HepG2 (cell line): ENCODE data around the gene GBA2. TPM values are rescaled to one million over a fixed set of nuclear protein-coding genes. Genes with fewer than 3 reads are reported as not detected.

Experiments
- ATAC-seq: fragments of 200-7000 bp; cut with Tn5 transposase; 3 replicates; pipeline ENCODE4 v1.9.1; 2020; ENCODE audit warnings: mild to moderate bottlenecking, moderate library complexity
- Bru-seq: library from RNA; stranded (reverse); fragments of 400-500 nt; gene quantifications from one replicate; lab custom pipeline; 2021; lab: Mats Ljungman, UMichigan
- BruChase-seq, 2 experiments: library from RNA; stranded (reverse); fragments of 400-500 nt; gene quantifications; one replicate each; lab custom pipeline; 2021; lab: Mats Ljungman, UMichigan
- BruUV-seq: library from RNA; stranded (reverse); fragments of 400-500 nt; replicated peaks from 2 replicates; lab custom pipeline; 2021; lab: Mats Ljungman, UMichigan
- CTCF ChIA-PET: fragments of 300-600 bp; formaldehyde crosslinking; extraction: SDS; loops from one replicate; lab custom pipeline; 2021; ENCODE audit warnings: low total read pairs, inconsistent platforms, low intra/inter-chr PET ratio; lab: Yijun Ruan, JAX
- POLR2A ChIA-PET: fragments of 350-600 bp; sonication (Branson Sonifier 250); formaldehyde crosslinking; loops from one replicate; lab custom pipeline; 2020; ENCODE audit warnings: antibody characterized with exemption, inconsistent platforms; lab: Yijun Ruan, JAX
- DNase-seq: peaks from one replicate; pipeline ENCODE4 v3.0.0-alpha.2; 2015; ENCODE audit warnings: low spot score
- FAIRE-seq: peaks from 3 replicates; lab custom pipeline; 2011; peaks lifted over from hg19 to GRCh38; lab: Jason Lieb, UNC
- H2AFZ ChIP-seq: one replicate; pipeline ENCODE4 v1.6.1; 2011; ENCODE audit warnings: low read length, inconsistent platforms
- H3K27ac ChIP-seq: fragments of 300-600 bp; 3 replicates; pipeline ENCODE4 v1.8.0; 2011; ENCODE audit warnings: mixed run types, mild to moderate bottlenecking, mixed read lengths, low read length, inconsistent platforms; ENCODE audit not compliant: insufficient read depth; ENCODE audit errors: extremely low read length
- H3K27me3 ChIP-seq, 2 experiments: fragments of 200-600 bp in 1 of 2; 2 replicates in 1 of 2; 3 replicates in 1 of 2; pipeline versions ENCODE4 v1.6.0 to v1.8.0; 2011; ENCODE audit warnings: low read length in 2 of 2, mild to moderate bottlenecking in 2 of 2, moderate library complexity in 2 of 2, inconsistent platforms in 1 of 2; ENCODE audit not compliant: insufficient read depth in 2 of 2, control insufficient read depth in 1 of 2
- H3K36me3 ChIP-seq, 2 experiments: fragments of 200-600 bp in 1 of 2; replicated peaks in 1 of 2; 2 replicates in 1 of 2; 3 replicates in 1 of 2; pipeline versions ENCODE4 v1.5.1 to v1.8.0; 2011; ENCODE audit warnings: low read length in 2 of 2, inconsistent platforms in 1 of 2; ENCODE audit not compliant: insufficient read depth in 2 of 2, control insufficient read depth in 1 of 2
- H3K4me1 ChIP-seq: 2 replicates; pipeline ENCODE4 v1.5.1; 2012; ENCODE audit warnings: low read length, inconsistent platforms; ENCODE audit not compliant: insufficient read depth
- H3K4me2 ChIP-seq: 2 replicates; pipeline ENCODE4 v1.6.0; 2011; ENCODE audit warnings: low read depth, low read length, inconsistent platforms
- H3K4me3 ChIP-seq, 3 experiments: fragments of 200-600 bp in 1 of 3; sonication (generic), shearing (Covaris generic) in 1 of 3; replicated peaks in 1 of 3; 2 replicates each; pipeline ENCODE4 v1.5.1; 2011 to 2016; ENCODE audit warnings: low read length in 3 of 3, inconsistent platforms in 2 of 3, low read depth in 2 of 3, mild to moderate bottlenecking in 2 of 3, control low read depth in 1 of 3, mixed read lengths in 1 of 3; ENCODE audit not compliant: insufficient read depth in 1 of 3
- H3K79me2 ChIP-seq: one replicate; pipeline ENCODE4 v1.6.1; 2011; ENCODE audit warnings: low read length, inconsistent platforms; ENCODE audit not compliant: insufficient read depth
- H3K9ac ChIP-seq: 2 replicates; pipeline ENCODE4 v1.6.0; 2011; ENCODE audit warnings: mild to moderate bottlenecking, low read depth, low read length, inconsistent platforms; ENCODE audit not compliant: insufficient read depth
- H3K9me3 ChIP-seq: 2 replicates; pipeline ENCODE4 v1.5.1; 2012; ENCODE audit warnings: mild to moderate bottlenecking, low read length
- H4K20me1 ChIP-seq: 2 replicates; pipeline ENCODE4 v1.6.0; 2011; ENCODE audit warnings: inconsistent platforms, mild to moderate bottlenecking, low read length, moderate library complexity; ENCODE audit not compliant: insufficient read depth
- ELF1 ChIP-seq: sonication (generic); formaldehyde crosslinking; IDR thresholded peaks from 2 replicates; pipeline ENCODE4 v1.4.0; 2020; ENCODE audit warnings: missing genetic modification reagents
- GABPB1 ChIP-seq: IDR thresholded peaks from 2 replicates; pipeline ENCODE4 v1.6.1; 2016; ENCODE audit warnings: mild to moderate bottlenecking, missing genetic modification reagents, moderate library complexity, missing compliant biosample characterization
- NR3C1 ChIP-seq: sonication (generic); formaldehyde crosslinking; IDR thresholded peaks from 2 replicates; pipeline ENCODE4 v1.4.0; 2020; ENCODE audit warnings: missing genetic modification reagents
- POLR2G ChIP-seq: fragments of 200-400 bp; formaldehyde crosslinking; IDR thresholded peaks from 2 replicates; pipeline ENCODE4 v1.6.1; 2018; ENCODE audit warnings: mild to moderate bottlenecking, low read depth, low read length, moderate library complexity
- SALL2 ChIP-seq: sonication (generic); formaldehyde crosslinking; IDR thresholded peaks from 2 replicates; pipeline ENCODE4 v1.8.1; 2023; ENCODE audit warnings: mild to moderate bottlenecking, missing genetic modification reagents, inconsistent platforms
- ZFP37 ChIP-seq: sonication (generic); formaldehyde crosslinking; IDR thresholded peaks from 2 replicates; pipeline ENCODE4 v1.4.0; 2020; ENCODE audit warnings: missing genetic modification reagents, borderline replicate concordance
- ZNF619 ChIP-seq: sonication (generic); formaldehyde crosslinking; IDR thresholded peaks from 2 replicates; pipeline ENCODE4 v1.4.0; 2020; ENCODE audit warnings: mild to moderate bottlenecking, missing genetic modification reagents
- ZSCAN21 ChIP-seq: sonication (generic); formaldehyde crosslinking; IDR thresholded peaks from 2 replicates; pipeline ENCODE4 v1.8.0; 2022; ENCODE audit warnings: mild to moderate bottlenecking, missing genetic modification reagents, moderate library complexity, borderline replicate concordance
- whole genome bisulfite sequencing: methylation state at CpG from one replicate; pipeline ENCODE4 v1.1.6; 2017; ENCODE audit warnings: low lambda C conversion rate; 5-methylcytosine and 5-hydroxymethylcytosine counted together
- in situ Hi-C: cut with HindIII; loops from 2 replicates; pipeline ENCODE4 v1.10.0; 2017; ENCODE audit warnings: low pct_unique_long_range_greater_than_20kb; ENCODE audit not compliant: extremely low pct_ligation_motif_present
- intact Hi-C: fragments of 100-400 bp; cut with micrococcal nuclease; formaldehyde crosslinking; loops from one replicate; pipeline ENCODE4 v1.10.0; 2022; ENCODE audit not compliant: unreplicated experiment
- long read RNA-seq, 2 experiments: library from RNA in 1 of 2; library from polyadenylated mRNA in 1 of 2; stranded (forward) in 1 of 2; unstranded in 1 of 2; transcript quantifications; one replicate each; pipeline ENCODE4 v2.0.0, GENCODE V29; 2019 to 2022
- polyA minus RNA-seq, 3 experiments: library from RNA; depleted of rRNA, polyadenylated mRNA; stranded (reverse); fragments of >200 nt; gene quantifications; 2 replicates each; pipeline ENCODE4 v1.2.3, GENCODE V29; 2011; ENCODE audit warnings: low replicate concordance in 1 of 3
- polyA plus RNA-seq, 8 experiments: library from polyadenylated mRNA; depleted of rRNA in 3 of 8; stranded (reverse) in 7 of 8; unstranded in 1 of 8; fragments of >200 nt; fragmentation: Illumina TruSeq in 4 of 8; extraction: Trizol in 4 of 8; gene quantifications; 2 replicates each; pipeline versions ENCODE4 v1.2.1 to v1.2.3, GENCODE V29; 2011 to 2016; ENCODE audit warnings: low read depth in 4 of 8, missing spikeins in 1 of 8, mixed read lengths in 1 of 8; ENCODE audit not compliant: insufficient read depth in 1 of 8
- total RNA-seq, 5 experiments: library from RNA; depleted of rRNA; stranded (reverse); fragments of >200 nt; fragmentation: Illumina TruSeq; extraction: Trizol; gene quantifications; 2 replicates each; pipeline ENCODE4 v1.2.3, GENCODE V29; 2016; ENCODE audit warnings: low read depth in 1 of 5
- TF ChIP-seq, protein P1 (sequence below): sonication (generic); formaldehyde crosslinking; IDR thresholded peaks from 2 replicates; pipeline ENCODE4 v1.5.0; 2020; ENCODE audit warnings: mild to moderate bottlenecking, missing genetic modification reagents, borderline replicate concordance

The GBA2 gene
- total RNA-seq (2016; rRNA removed; fragmentation: Illumina TruSeq; extraction: Trizol) (24.4 and 37.5 TPM in 2 replicates), polyA plus RNA-seq (2011; rRNA removed) (86.1 and 96.9 TPM in 2 replicates), polyA minus RNA-seq (2011; rRNA and poly(A)+ RNA removed; ENCODE audit: low replicate concordance) (62.6 and 136 TPM in 2 replicates), Bru-seq, nascent RNA (percentile 87 among the genes with signal in this experiment), BruChase-seq, experiment 1, labeled RNA remaining after a 6-hour chase (percentile 93 among the genes with signal in this experiment), BruChase-seq, experiment 2, labeled RNA remaining after a 2-hour chase (percentile 92 among the genes with signal in this experiment)
- total RNA-seq (2016; cell fraction: cytosol; rRNA removed; fragmentation: Illumina TruSeq; extraction: Trizol; ENCODE audit: low read depth): 11.1 and 11.7 TPM in 2 replicates
- total RNA-seq (2016; cell fraction: insoluble cytoplasmic fraction; rRNA removed; fragmentation: Illumina TruSeq; extraction: Trizol): 21.2 and 40.4 TPM in 2 replicates
- total RNA-seq (2016; cell fraction: membrane; rRNA removed; fragmentation: Illumina TruSeq; extraction: Trizol): 27.6 and 27.8 TPM in 2 replicates
- 70.2 and 71.7 TPM in 2 replicates for total RNA-seq (2016; cell fraction: nucleus; rRNA removed; fragmentation: Illumina TruSeq; extraction: Trizol)
- polyA plus RNA-seq (2011; cell fraction: cytosol; rRNA removed): 54.1 and 58.1 TPM in 2 replicates
- polyA plus RNA-seq (2011; cell fraction: nucleus; rRNA removed): 385 and 395 TPM in 2 replicates
- 50.0 and 65.4 TPM in 2 replicates for polyA plus RNA-seq (2012)
- 10.5 and 11.2 TPM in 2 replicates for polyA plus RNA-seq (2016; cell fraction: cytosol; fragmentation: Illumina TruSeq; extraction: Trizol; ENCODE audit: low read depth)
- polyA plus RNA-seq (2016; cell fraction: insoluble cytoplasmic fraction; fragmentation: Illumina TruSeq; extraction: Trizol; ENCODE audit: low read depth): 21.6 and 24.7 TPM in 2 replicates
- 23.2 and 23.4 TPM in 2 replicates for polyA plus RNA-seq (2016; cell fraction: membrane; fragmentation: Illumina TruSeq; extraction: Trizol; ENCODE audit: low read depth)
- 145 and 166 TPM in 2 replicates for polyA plus RNA-seq (2016; cell fraction: nucleus; fragmentation: Illumina TruSeq; extraction: Trizol; ENCODE audit: insufficient read depth, low read depth)
- polyA minus RNA-seq (2011; cell fraction: cytosol; rRNA and poly(A)+ RNA removed): 24.7 and 24.9 TPM in 2 replicates
- 155 and 168 TPM in 2 replicates for polyA minus RNA-seq (2011; cell fraction: nucleus; rRNA and poly(A)+ RNA removed)
- long read RNA-seq, experiment 1, partial matches to known transcripts: 4 of 8 reads
- long read RNA-seq, experiment 1, other reads (novel, unspliced or antisense): 3 of 8 reads
- long read RNA-seq, experiment 2, transcript GBA2-203 (17 exons, 3,611 nt): major isoform, 27 of 83 reads
- long read RNA-seq, experiment 2, partial matches to known transcripts: 21 of 83 reads
- long read RNA-seq, experiment 2, other reads (novel, unspliced or antisense): 33 of 83 reads

DNA sequence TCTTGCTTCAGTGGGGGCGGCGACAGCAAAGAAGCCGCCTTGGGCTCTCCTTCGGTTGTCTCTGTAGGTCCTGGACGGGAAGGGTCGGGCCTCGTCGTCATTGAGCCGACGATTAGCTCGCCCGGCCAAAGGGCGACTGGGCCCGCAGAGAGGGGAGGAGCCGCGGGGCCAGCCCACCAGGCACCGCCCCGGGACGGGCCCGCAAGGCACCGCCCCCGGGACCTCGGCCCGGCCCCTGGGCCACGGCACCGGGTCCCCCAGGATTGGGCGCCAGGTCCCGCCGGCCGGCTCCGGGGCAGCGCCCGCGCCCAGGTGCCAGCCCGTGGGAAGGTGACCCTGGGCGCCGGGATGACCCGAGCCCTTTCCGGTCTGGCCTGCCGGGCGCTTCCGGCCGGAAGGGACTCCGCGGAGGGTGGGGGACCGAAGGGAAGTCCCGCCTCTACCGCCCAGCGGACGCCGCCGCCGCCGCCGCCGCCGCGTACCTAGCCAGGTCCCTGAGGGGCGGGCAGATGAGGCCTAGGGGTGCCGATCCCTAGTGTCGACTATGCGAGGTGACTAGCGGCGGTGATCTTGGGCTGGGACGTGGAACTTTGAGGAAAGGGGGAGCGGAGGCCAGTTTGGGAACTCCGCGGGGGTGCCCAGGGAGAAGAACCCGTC lies at the start of gene GBA2, which contains the start of gene RGP1:
GBA2 (minus strand) TSS at position 371 of the 657 bp plus-strand sequence. CDS start 524 bp downstream, outside the sequence.
RGP1 (plus strand) TSS at position 430 of the 657 bp plus-strand sequence. CDS start 469 bp downstream, outside the sequence.
- DNase-seq: peak; percentile 77
- H3K36me3 ChIP-seq: peaks cover 16 to 39% of the 10 kb centered on the region in 2 experiments
- ATAC-seq: peak; percentile 90
- intact Hi-C loops (loop anchor here (1.0 to 2.0 kb wide), 2 partner anchors 16 to 91 kb away; partner anchors contain the start of genes CCDC107, CREB3, RMRP and TLN1), in situ Hi-C loops (no loop called here)
- H3K4me1 ChIP-seq: peaks cover 42% of the 10 kb centered on the region
- no peak within 1 kb of the TSS for H2AFZ ChIP-seq
- no peaks in the 10 kb centered on the region; a peak in 2 of 5 replicates for H3K27me3 ChIP-seq
- H3K9ac ChIP-seq: peak within 1 kb of the TSS; percentile 94
- no peak for FAIRE-seq
- H3K79me2 ChIP-seq: peaks cover 46% of the 10 kb centered on the region
- peak within 1 kb of the TSS; percentile 95 to 99 (median 98) for H3K4me3 ChIP-seq
- POLR2A ChIA-PET: interaction anchor here (1.0 to 5.8 kb wide), 17 partner anchors 8 to 103 kb away, joined by 3 to 102 read pairs (median 9); partner anchors contain the start of genes ARHGEF39, CCDC107, CREB3 and HINT2
- peaks cover 39% of the 10 kb centered on the region for H4K20me1 ChIP-seq
- CTCF ChIA-PET: no interaction called here
- H3K27ac ChIP-seq: peak within 1 kb of the TSS; percentile 89
- WGBS: 2% methylated on average over 29 of the region's 69 CpGs
- BruUV-seq: no TSS peak
- peak within 1 kb of the TSS; percentile 94 for H3K4me2 ChIP-seq
- H3K9me3 ChIP-seq: no peaks in the 10 kb centered on the region
- TF ChIP-seq ZSCAN21 (CRISPR knock-in tag): peak; percentile 61; the same call in 1 of the 2 replicates
- peak; percentile 55; the same call in 1 of the 2 replicates for TF ChIP-seq ZFP37 (CRISPR knock-in tag)
- no peak for TF ChIP-seq NR3C1
- TF ChIP-seq POLR2G: peak; percentile 90
- TF ChIP-seq SALL2 (CRISPR knock-in tag): peak; percentile 11; the same call in 1 of the 2 replicates
- TF ChIP-seq, protein P1, sequence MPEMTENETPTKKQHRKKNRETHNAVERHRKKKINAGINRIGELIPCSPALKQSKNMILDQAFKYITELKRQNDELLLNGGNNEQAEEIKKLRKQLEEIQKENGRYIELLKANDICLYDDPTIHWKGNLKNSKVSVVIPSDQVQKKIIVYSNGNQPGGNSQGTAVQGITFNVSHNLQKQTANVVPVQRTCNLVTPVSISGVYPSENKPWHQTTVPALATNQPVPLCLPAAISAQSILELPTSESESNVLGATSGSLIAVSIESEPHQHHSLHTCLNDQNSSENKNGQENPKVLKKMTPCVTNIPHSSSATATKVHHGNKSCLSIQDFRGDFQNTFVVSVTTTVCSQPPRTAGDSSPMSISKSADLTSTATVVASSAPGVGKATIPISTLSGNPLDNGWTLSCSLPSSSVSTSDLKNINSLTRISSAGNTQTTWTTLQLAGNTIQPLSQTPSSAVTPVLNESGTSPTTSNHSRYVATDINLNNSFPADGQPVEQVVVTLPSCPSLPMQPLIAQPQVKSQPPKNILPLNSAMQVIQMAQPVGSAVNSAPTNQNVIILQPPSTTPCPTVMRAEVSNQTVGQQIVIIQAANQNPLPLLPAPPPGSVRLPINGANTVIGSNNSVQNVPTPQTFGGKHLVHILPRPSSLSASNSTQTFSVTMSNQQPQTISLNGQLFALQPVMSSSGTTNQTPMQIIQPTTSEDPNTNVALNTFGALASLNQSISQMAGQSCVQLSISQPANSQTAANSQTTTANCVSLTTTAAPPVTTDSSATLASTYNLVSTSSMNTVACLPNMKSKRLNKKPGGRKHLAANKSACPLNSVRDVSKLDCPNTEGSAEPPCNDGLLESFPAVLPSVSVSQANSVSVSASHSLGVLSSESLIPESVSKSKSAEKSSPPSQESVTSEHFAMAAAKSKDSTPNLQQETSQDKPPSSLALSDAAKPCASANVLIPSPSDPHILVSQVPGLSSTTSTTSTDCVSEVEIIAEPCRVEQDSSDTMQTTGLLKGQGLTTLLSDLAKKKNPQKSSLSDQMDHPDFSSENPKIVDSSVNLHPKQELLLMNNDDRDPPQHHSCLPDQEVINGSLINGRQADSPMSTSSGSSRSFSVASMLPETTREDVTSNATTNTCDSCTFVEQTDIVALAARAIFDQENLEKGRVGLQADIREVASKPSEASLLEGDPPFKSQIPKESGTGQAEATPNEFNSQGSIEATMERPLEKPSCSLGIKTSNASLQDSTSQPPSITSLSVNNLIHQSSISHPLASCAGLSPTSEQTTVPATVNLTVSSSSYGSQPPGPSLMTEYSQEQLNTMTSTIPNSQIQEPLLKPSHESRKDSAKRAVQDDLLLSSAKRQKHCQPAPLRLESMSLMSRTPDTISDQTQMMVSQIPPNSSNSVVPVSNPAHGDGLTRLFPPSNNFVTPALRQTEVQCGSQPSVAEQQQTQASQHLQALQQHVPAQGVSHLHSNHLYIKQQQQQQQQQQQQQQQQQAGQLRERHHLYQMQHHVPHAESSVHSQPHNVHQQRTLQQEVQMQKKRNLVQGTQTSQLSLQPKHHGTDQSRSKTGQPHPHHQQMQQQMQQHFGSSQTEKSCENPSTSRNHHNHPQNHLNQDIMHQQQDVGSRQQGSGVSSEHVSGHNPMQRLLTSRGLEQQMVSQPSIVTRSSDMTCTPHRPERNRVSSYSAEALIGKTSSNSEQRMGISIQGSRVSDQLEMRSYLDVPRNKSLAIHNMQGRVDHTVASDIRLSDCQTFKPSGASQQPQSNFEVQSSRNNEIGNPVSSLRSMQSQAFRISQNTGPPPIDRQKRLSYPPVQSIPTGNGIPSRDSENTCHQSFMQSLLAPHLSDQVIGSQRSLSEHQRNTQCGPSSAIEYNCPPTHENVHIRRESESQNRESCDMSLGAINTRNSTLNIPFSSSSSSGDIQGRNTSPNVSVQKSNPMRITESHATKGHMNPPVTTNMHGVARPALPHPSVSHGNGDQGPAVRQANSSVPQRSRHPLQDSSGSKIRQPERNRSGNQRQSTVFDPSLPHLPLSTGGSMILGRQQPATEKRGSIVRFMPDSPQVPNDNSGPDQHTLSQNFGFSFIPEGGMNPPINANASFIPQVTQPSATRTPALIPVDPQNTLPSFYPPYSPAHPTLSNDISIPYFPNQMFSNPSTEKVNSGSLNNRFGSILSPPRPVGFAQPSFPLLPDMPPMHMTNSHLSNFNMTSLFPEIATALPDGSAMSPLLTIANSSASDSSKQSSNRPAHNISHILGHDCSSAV (CRISPR knock-in tag): no peak
- TF ChIP-seq ELF1: peak; percentile 80
- no peak for TF ChIP-seq ZNF619
- TF ChIP-seq GABPB1 (CRISPR knock-in tag): peak; percentile 96
